ENCODE data around the gene TPP2. TPM values are rescaled to one million over a fixed set of nuclear protein-coding genes. Genes with fewer than 3 reads are reported as not detected.
A peak's percentile ranks its signal among the peaks of the same experiment; 100 is the strongest.

TPP2 gene
- total RNA-seq, 2 donors from 2014 or later, result 92.5 to 124 TPM

- H3K4me3 Mint-ChIP-seq, result no peak overlapping the region
- peaks cover 7% of the 10 kb centered on the region for H3K36me3 Mint-ChIP-seq (ENCODE audit: low read depth)
- H3K27ac Mint-ChIP-seq, result no peak overlapping the region
- peaks cover 22% of the 10 kb centered on the region for H3K4me1 Mint-ChIP-seq
- H3K27me3 Mint-ChIP-seq, result no peaks in the 10 kb centered on the region
- ATAC-seq (no peak), DNase-seq (no peak)
- H3K9me3 ChIP-seq (ENCODE audit: control insufficient read depth, low read length, poor library complexity, severe bottlenecking), result no peaks in the 10 kb centered on the region
These were observed 81.7 kb downstream of the TPP2 start for GRCh38 chr13:102678339-102679107.

GRCh38 chr13:102679449-102680132 lies 82.8 kb downstream of the TPP2 start:
- no peak for ATAC-seq
- H3K27ac Mint-ChIP-seq, result peak overlapping the region; percentile 47

GRCh38 chr13:102680133-102680717 lies 83.4 kb downstream of the TPP2 start:
- Mint-ChIP-seq H3K27ac (peak overlapping the region; percentile 47), H3K4me3 (no peak overlapping the region), H3K36me3 (ENCODE audit: low read depth) (peaks cover 7% of the 10 kb centered on the region)

More at GRCh38 chr13:102679449-102680132, 82.8 kb downstream of the TPP2 start:
- Mint-ChIP-seq H3K4me1 (peaks cover 22% of the 10 kb centered on the region), H3K27me3 (no peaks in the 10 kb centered on the region), H3K4me3 (no peak overlapping the region), H3K36me3 (ENCODE audit: low read depth) (peaks cover 7% of the 10 kb centered on the region)
- H3K9me3 ChIP-seq (ENCODE audit: control insufficient read depth, low read length, poor library complexity, severe bottlenecking), result no peaks in the 10 kb centered on the region
- DNase-seq, result no peak

GRCh38 chr13:102680842-102681740 lies 84.3 kb downstream of the TPP2 start:
- ATAC-seq (peak; percentile 75), DNase-seq (no peak)
- Mint-ChIP-seq H3K4me3 (no peak overlapping the region), H3K36me3 (ENCODE audit: low read depth) (peaks cover 7% of the 10 kb centered on the region), H3K27ac (peak overlapping the region; percentile 47), H3K4me1 (peaks cover 22% of the 10 kb centered on the region), H3K27me3 (no peaks in the 10 kb centered on the region)
- no peaks in the 10 kb centered on the region for H3K9me3 ChIP-seq (ENCODE audit: control insufficient read depth, low read length, poor library complexity, severe bottlenecking)

More at GRCh38 chr13:102680133-102680717, 83.4 kb downstream of the TPP2 start:
- H3K27me3 Mint-ChIP-seq, result no peaks in the 10 kb centered on the region
- no peak for ATAC-seq
- no peak for DNase-seq
- H3K9me3 ChIP-seq (ENCODE audit: control insufficient read depth, low read length, poor library complexity, severe bottlenecking), result no peaks in the 10 kb centered on the region
- H3K4me1 Mint-ChIP-seq, result peaks cover 22% of the 10 kb centered on the region

- no peak overlapping the region for H3K4me3 Mint-ChIP-seq
- peaks cover 7% of the 10 kb centered on the region for H3K36me3 Mint-ChIP-seq (ENCODE audit: low read depth)
- no peak overlapping the region for H3K27ac Mint-ChIP-seq
- H3K4me1 Mint-ChIP-seq, result peaks cover 23% of the 10 kb centered on the region
- H3K9me3 ChIP-seq (ENCODE audit: control insufficient read depth, low read length, poor library complexity, severe bottlenecking), result no peaks in the 10 kb centered on the region
- DNase-seq, result no peak
- H3K27me3 Mint-ChIP-seq, result no peaks in the 10 kb centered on the region
- ATAC-seq, result no peak
These were observed 85.4 kb downstream of the TPP2 start for GRCh38 chr13:102682211-102682610.

GRCh38 chr13:102682727-102683126 lies 85.9 kb downstream of the TPP2 start:
- Mint-ChIP-seq H3K27me3 (no peaks in the 10 kb centered on the region), H3K36me3 (ENCODE audit: low read depth) (peaks cover 2% of the 10 kb centered on the region), H3K4me1 (peaks cover 19% of the 10 kb centered on the region), H3K4me3 (no peak overlapping the region), H3K27ac (no peak overlapping the region)
- DNase-seq, result no peak
- no peak for ATAC-seq
- no peaks in the 10 kb centered on the region for H3K9me3 ChIP-seq (ENCODE audit: control insufficient read depth, low read length, poor library complexity, severe bottlenecking)

- ATAC-seq (no peak), DNase-seq (no peak)
- Mint-ChIP-seq H3K4me1 (peaks cover 17% of the 10 kb centered on the region), H3K27me3 (no peaks in the 10 kb centered on the region), H3K27ac (no peak overlapping the region), H3K36me3 (ENCODE audit: low read depth) (no peaks in the 10 kb centered on the region), H3K4me3 (no peak overlapping the region)
- H3K9me3 ChIP-seq (ENCODE audit: control insufficient read depth, low read length, poor library complexity, severe bottlenecking), result no peaks in the 10 kb centered on the region
These were observed 86.9 kb downstream of the TPP2 start for GRCh38 chr13:102683637-102684036.

GRCh38 chr13:102686024-102686423 lies 89.2 kb downstream of the TPP2 start:
- Mint-ChIP-seq H3K4me1 (peaks cover 9% of the 10 kb centered on the region), H3K36me3 (ENCODE audit: low read depth) (no peaks in the 10 kb centered on the region), H3K27ac (no peak overlapping the region), H3K4me3 (no peak overlapping the region), H3K27me3 (no peaks in the 10 kb centered on the region)
- ATAC-seq (peak; percentile 47), DNase-seq (no peak)
- H3K9me3 ChIP-seq (ENCODE audit: control insufficient read depth, low read length, poor library complexity, severe bottlenecking), result no peaks in the 10 kb centered on the region

- Mint-ChIP-seq H3K4me1 (peaks cover 5% of the 10 kb centered on the region), H3K36me3 (ENCODE audit: low read depth) (peaks cover 2% of the 10 kb centered on the region), H3K27ac (no peak overlapping the region), H3K4me3 (no peak overlapping the region), H3K27me3 (peaks cover 9% of the 10 kb centered on the region)
- no peaks in the 10 kb centered on the region for H3K9me3 ChIP-seq (ENCODE audit: control insufficient read depth, low read length, poor library complexity, severe bottlenecking)
- ATAC-seq (no peak), DNase-seq (no peak)
These were observed 90.7 kb downstream of the TPP2 start for GRCh38 chr13:102687520-102687919.

GRCh38 chr13:102688306-102688973 lies 91.7 kb downstream of the TPP2 start:
- Mint-ChIP-seq H3K27me3 (peaks cover 14% of the 10 kb centered on the region), H3K36me3 (ENCODE audit: low read depth) (peaks cover 2% of the 10 kb centered on the region), H3K4me3 (no peak overlapping the region), H3K4me1 (peaks cover 2% of the 10 kb centered on the region), H3K27ac (no peak overlapping the region)
- ATAC-seq (no peak), DNase-seq (no peak)
- H3K9me3 ChIP-seq (ENCODE audit: control insufficient read depth, low read length, poor library complexity, severe bottlenecking), result no peaks in the 10 kb centered on the region

- no peak for ATAC-seq
- no peak overlapping the region for H3K4me3 Mint-ChIP-seq
- DNase-seq, result no peak
- no peaks in the 10 kb centered on the region for H3K9me3 ChIP-seq (ENCODE audit: control insufficient read depth, low read length, poor library complexity, severe bottlenecking)
- peaks cover 2% of the 10 kb centered on the region for H3K36me3 Mint-ChIP-seq (ENCODE audit: low read depth)
- H3K27ac Mint-ChIP-seq, result no peak overlapping the region
- H3K4me1 Mint-ChIP-seq, result peaks cover 2% of the 10 kb centered on the region
- H3K27me3 Mint-ChIP-seq, result peaks cover 30% of the 10 kb centered on the region
These were observed 94.1 kb downstream of the TPP2 start for GRCh38 chr13:102690883-102691282.

- H3K36me3 Mint-ChIP-seq (ENCODE audit: low read depth), result peaks cover 2% of the 10 kb centered on the region
These were observed 95.7 kb downstream of the TPP2 start for GRCh38 chr13:102692491-102692826.

More at GRCh38 chr13:102692491-102692826, 95.7 kb downstream of the TPP2 start:
- Mint-ChIP-seq H3K4me1 (no peaks in the 10 kb centered on the region), H3K4me3 (no peak overlapping the region), H3K27me3 (peaks cover 42% of the 10 kb centered on the region), H3K27ac (no peak overlapping the region)
- no peaks in the 10 kb centered on the region for H3K9me3 ChIP-seq (ENCODE audit: control insufficient read depth, low read length, poor library complexity, severe bottlenecking)
- no peak for DNase-seq
- no peak for ATAC-seq
